ENCODE results near the gene COMMD4.
"Not testable (repeated sequence)": the region's sequence is repeated elsewhere in the genome, so short reads cannot be mapped to it uniquely, and the experiment has no call there.

DNA sequence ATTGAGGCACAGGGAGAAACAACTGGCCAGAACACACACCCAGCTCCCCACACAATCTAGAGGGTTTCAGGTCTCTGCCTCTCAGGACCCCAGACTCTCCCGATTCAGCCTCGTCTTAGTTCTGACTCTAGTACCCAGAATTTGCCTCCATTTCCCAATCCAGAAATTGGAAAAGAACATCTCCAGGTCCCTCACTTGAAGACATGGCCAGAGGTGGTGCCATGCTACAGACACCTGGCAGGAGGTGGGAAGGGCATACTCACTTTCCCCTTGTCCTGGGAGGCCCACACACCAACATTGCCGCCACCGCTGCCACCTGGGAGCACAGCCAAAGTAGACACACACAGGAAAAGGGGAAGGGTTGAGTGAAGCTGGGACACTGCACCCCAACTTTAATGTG is 33.1 kb upstream of the COMMD4 start:
- TF ChIP-seq CTCF, EZH2phosphoT487 (IDR thresholded peaks at IDR 0.05): not testable (repeated sequence)

All from neural progenitor cell (in vitro differentiated cells).